Stimulated activated CD4-positive, alpha-beta T cell treated with anti-CD3 and anti-CD28 coated beads, Interleukin-15, amount 100 ng/mL, for 24 hours (primary cell): ENCODE results near the gene NQO2.

Experiments
- DNase-seq: peaks from one replicate; pipeline ENCODE4 v3.0.0-alpha.2; 2020

Gene NQO2, protein sequence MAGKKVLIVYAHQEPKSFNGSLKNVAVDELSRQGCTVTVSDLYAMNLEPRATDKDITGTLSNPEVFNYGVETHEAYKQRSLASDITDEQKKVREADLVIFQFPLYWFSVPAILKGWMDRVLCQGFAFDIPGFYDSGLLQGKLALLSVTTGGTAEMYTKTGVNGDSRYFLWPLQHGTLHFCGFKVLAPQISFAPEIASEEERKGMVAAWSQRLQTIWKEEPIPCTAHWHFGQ

DNA sequence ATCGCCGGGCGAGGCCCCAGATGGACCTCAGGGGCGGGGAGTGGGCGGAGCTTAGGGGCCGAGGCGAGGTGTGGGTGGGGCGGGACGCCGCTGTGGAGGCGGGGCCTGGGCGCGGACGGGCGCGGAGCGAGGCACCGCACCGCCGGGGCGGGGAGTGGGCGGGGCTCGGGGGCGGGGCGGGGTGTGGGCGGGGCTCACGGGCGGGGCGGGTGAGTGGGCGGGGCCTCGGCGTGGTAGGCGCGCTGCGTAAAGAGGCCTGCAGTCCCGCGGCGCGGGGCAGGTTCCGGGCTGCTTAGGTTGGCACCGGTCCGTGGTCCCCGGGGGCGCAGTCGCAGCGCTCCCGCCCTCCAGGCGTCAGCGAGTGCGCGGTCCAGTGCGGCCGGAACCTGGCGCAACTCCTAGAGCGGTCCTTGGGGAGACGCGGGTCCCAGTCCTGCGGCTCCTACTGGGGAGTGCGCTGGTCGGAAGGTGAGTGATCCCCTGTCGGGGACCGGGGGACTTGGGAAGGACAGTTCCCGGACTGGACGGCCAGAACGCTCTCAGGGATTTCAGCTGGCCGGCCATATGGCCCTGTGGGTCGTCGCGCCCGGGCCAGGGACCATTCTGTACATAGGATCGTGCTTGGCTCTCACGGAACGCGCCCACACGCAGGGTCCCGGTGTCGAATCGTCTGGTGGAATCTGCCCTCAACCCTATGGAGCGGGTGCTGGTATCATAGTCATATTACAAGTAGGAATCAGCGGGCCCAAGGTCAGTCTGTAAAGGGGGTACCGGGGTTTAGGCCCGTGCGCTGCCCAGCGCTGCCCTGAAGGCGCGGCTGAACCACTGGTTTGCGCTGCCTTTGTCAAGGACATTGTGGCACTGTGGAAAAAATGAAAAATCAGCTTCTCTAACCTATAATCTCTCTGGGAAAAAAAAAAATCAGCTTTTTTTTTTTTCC is at the start of gene NQO2:
NQO2 (plus strand) TSS at position 277 of the 940 bp plus-strand sequence. CDS start 6,659 bp downstream, outside the sequence.
- peak; percentile 95 for DNase-seq

DNA sequence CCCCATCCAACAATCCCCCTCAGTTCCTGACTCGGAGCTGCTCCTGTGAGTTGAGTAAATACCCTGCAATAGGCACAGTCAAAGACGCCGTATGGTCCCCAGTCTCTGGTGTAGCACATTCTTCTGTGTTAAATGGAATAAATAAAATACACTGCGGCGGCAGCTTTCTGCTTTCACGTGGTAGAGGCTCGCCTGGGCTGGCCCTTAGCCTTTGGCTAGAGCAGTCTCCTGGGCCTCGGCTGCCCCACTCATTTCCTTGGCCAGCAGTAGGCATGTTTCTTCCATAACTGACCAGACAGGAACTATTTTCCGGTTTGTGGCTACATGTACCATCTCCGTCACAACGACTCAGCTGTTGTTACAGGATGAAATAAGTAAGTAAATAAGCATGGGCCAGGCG is 49.0 kb upstream of the NQO2 start:
- no peak for DNase-seq

DNA sequence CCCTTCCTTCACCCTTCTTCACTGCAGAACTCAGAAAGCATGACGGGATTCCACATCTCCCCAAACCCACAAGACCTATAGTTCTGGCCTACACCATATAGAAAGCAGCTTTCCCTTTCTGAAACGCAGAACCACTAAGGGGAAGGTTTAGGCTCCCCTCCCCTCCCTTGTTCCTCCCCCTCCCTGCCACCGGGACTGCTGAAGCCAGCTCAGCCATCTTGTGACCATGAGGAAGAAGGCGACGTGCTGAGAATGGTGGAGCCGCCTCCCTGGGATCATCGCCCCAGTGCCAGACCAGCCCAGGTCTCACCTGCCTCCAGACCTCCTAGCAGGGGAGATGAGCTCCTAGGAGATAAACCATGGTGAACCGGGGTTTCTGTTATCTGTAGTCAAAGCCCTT is 48.0 kb upstream of the NQO2 start:
- DNase-seq: no peak

DNA sequence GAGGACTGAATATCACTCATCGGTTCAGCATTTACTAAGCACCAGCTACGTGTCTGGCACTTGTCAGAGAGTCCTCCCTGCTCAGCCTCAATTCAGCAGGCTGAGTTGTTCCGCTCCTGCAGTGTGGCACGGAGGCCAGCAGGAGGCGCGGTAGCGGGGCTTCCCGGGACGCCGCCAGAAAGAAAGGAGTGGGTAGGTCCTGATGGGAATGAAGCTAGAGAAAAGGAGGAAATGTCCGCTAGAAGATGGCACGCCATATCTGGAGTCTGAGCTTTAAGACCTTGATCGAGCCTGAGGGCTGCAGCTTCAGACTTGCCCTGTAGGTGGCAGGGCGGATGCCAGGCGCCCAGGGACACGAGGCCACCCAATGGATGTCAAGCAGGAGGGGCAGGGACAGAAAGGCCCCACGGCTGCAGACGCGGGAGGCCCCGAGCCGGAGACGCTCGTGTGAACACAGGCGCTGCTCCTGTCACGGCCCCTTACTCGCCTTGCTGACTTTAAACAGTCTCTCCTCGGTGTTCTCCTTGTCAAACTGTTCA is 47.1 kb upstream of the NQO2 start:
- DNase-seq: peak; percentile 75

DNA sequence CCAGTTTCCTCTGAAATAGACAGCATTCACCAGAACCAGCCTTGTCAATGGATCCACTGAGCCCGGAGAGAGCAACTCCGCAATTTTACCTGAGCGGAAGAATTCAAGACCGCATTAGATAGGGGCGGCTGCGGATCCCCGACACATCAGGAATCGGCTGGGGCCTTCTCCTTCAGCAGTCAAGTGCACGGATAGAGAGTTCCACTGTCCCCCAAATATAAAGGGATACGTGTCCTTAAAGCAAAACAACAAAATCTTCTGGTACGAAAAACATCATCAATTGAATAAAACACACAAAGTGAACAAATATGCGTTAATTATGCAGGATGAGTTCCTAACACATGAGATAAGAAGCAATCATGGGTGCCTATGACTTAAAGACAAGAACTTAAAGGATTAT is 46.6 kb upstream of the NQO2 start:
- no peak for DNase-seq

DNA sequence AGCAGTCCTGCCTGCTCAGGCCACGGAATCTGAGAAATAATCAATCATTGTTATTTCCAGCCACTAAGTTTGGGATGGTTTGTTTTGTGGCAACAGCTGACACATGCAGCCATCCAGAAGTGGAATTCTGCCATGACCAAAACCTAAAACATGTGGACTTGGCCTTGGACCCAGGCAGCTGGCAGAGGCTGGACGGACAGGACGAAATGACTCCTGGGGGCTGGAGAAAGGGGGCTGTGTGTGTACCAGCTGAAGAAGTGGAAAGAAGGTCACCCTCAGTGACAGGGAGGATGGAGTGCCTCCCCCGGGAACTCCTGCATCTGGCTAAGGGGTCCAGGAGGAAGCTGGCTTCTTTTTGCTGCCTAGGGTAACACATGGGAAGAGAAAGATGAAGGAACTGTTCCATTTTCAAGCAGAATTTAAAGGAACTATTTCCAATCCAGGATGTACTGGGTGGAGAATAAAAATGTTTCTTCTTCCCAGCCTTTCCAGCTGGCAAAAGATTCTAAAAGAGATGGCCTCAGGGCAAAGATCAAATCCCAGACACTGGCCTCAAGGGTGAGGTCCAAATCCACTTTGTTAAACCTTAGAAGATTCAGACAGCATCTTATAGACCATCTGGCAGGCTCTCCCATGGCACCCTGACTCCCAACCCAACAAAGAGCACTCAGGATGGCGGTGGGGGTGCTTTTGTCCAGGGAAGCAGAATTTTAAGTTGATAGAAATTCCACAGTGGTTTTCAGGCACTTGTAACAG is 42.6 kb upstream of the NQO2 start:
- no peak for DNase-seq

DNA sequence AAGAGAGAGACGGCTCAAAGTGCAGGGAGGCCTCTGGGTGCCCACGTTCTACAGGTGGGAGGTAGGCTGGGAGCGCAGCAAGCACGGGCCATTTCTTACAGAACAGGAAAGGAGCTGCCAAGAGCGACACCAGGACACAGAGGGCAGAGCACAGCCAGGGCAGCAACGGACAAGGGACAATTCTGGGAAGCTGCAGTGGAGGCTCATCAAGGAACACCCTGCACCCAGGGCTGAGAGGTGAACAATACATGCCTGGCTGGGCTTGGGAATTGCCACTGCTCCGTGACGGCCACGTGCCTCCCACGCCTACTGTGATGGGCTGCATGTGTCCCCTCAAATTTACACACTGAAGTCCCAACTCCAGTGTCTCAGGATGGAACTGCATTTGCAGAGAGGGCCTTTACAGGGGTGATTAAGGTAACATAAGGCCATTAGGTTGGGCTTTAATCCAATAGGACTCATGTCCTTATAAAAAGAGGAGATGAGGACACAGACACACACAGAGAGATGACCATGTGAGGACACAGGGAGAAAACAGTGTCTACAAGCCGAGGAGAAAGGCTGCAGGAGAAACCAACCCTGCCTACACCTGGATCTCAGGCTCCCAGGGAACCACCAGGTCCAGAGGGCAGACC is 41.9 kb upstream of the NQO2 start:
- DNase-seq: no peak

DNA sequence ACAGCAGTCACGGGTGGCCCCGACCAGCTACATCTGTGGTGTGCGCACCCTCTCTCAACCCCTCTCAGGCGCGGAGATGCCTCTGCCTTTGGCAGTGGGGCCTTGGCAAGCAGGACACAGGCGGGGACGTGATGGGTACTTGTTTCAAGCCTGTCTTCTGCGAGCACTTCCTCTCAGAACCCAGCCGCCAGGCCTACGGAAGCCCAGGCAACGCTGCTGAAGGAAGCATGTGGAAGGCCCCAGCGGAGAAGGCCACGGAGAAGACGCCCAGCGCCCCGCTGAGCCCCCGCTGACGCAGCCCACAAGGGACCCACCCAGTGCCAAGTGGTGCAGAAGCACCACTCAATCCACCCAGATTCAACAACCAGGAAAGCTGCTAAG is 41.4 kb upstream of the NQO2 start:
- DNase-seq: no peak

DNA sequence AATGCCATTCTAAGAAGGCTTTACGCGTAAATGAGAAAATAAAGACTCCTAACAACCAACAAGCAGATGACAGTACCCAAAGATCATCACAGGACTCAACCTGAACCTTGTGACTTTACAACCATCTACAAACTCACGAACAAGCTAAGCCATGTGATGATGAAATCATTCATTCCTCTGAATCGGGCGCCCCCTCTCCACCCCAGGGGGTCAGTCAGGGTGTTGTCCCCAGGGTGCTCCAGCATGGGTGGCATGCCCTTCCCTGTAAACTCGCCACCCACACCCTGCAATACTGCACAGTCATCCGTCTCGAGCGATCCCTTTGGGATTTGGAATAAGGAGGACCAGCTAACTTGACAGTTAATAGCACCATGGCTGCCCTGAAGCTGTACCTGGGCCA is 40.9 kb upstream of the NQO2 start:
- DNase-seq: no peak

DNA sequence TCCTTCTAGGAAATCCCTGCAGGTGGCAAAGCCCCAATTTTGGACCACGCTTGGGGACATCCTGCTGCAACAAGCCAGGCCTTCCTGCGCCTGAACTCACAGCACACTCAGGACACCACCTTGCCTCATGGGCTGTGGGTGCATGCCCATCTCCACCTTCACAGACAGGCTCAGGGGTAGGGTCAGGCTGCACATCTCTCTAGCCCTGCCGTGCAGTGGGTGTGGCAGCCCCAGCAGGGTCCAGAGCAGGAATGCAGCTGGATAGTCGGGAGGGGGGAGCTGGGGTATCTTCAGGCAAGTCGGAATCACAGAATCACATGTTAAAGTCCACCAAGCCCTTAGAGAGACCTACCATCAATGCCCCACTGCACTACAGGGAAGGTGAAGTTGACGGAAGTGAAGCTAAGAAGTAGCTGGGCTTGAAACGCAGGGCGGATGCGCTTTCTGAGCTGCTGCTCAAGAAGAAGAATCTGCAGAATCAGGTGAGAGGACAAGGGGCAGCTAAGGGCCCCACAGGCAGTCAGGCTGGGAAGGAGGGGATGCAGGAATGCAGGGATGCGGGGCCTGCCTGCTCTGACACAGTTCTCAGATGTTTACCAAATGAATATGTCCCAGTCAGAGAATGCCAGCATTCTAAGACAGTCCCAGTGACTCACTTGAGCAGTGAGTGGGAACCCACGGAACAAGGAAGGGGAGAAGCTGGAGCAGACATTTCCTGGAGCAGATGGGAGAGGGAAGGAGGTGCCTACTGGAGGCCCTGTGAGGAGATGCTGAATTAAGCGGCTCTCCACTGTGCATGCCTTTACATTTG is 39.6 kb upstream of the NQO2 start:
- no peak for DNase-seq

DNA sequence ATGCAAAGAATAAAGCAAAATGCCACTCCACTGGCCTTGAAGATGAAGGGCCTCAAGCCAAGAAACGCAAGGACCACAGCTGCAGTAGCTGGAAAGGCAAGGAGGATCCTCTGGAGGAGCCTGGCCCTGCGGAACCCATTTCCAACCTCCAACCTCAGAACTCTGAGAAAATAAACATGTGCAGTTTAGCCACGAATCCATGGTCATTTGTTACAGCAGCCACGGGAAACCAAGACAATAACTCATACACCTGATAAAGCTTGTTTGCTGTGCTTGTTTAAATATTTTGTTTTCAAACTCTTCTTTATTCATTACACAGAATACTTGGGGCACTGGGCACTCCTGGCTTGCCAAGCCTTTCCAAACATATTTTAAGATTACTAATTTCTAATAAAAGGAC is 38.8 kb upstream of the NQO2 start:
- DNase-seq: no peak

DNA sequence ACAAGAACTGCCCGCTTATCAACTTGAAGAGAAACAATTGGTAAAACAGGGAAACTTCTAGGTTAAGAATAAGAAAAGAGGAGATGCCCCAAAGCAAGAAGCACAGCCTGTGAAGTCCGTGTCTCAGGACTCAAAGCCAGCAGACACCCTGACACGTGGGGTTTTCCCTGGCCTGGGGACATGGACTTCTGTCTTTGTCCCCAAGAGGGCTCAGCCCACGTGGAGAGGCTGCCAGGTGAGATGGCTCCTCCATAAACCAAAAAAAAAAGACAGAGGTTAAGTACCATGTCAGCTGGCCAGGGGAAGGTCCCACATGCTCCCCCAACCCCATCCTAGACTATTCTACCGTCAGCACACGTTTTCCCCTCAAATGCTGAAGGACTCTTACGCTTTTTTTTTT is 38.2 kb upstream of the NQO2 start:
- DNase-seq: no peak

DNA sequence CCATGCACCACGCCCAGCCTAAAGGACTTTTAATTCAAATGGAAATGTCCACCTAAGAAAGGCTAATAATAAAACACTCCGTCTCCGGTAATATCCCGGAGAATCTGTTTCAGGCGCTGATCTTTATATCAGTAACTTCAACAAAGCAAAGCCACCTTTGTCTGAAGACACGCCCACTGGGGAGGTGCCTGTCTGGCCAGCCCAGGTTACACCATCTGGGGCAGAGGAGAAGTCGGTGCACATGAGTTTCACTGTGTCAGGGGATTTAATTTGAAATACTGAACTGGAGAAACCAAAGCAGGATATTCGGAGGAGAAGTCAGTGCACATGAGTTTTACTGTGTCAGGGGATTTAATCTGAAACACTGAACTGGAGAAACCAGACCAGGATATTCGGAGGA is 37.7 kb upstream of the NQO2 start:
- no peak for DNase-seq

DNA sequence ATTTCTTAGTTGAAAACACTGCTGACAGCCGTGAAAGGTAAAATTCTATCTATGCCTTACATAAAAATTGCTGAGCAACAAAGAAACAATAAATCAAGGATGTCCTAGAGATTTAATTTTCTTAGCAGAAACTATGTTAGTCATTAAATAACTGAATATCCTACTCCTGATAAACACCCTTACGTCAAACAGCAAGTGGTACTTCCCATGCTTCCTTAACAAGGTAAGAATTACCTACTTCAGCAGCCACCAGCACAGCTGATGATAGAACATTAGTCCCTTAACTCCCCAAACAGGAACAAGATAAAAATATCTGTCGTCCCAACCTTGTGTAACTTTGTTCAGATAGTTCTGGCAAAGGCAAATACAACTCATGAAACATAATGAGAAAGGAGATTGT is 37.1 kb upstream of the NQO2 start:
- DNase-seq: no peak

DNA sequence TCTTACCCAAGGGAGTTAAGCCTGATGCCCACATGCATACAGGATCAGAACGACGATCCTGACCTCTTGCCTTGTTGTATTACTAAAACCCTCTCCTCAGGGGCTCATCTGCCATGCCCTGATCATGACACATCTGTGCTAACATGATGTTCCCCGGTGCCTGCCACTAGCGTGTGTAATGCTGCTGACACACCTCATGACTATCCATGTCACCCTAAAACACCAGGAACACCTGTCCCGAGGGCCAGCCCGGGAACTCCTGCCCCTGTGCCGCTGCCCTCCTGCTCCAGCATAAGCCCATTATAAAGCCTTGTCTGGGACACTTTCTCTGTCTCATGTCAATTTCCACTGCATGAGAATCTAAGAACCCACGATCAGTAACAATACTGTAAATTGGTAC is 35.9 kb upstream of the NQO2 start:
- no peak for DNase-seq

DNA sequence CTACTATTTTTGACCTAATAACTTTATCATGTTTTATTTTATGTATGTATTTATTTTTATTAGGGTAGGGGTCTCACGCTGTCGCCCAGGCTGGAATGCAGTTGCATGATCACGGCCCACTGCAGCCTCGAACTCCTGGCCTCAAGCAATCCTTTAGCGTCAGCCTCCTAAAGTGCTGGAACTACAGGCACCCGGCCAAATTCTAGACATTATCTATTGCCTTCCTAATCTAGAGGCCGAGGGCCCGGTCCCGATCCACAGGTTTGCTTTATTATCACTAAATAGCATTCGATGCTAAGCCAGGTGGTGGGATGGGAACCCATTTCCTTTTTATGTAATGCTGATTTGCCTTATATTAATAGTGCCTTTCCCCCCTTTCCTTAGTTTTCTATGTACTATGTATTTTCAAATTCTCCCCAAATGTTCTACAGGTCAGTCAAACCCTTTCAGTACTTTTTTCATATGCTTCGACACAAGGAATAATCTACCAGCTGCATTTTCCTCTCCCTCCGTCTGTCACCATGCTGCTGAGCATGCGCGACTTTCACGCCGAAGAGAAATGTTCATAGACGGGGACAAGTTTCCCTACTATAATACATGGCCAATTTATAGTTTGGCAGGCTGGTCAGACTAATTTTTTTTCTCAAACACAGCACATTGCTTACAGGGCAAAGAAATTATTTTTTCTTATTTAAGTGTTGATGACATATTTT is 34.7 kb upstream of the NQO2 start:
- DNase-seq: no peak

DNA sequence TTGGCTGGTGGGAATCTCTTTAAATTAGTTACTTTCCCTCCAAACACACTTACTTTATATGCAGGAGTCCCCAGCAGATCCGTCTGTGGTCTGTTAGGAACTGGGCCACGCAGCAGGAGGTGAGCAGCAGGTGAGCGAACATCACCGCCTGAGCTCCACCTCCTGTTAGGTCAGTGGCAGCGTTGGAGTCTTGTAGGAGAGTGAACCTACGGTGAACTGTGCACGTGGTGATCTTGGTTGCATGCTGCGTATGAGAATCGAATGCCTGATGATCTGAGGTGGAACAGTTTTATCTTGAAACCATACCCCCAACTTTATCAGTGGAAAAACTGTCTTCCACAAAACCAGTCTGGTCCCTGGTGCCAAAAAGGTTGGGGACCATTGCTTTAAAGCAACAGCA is 33.3 kb upstream of the NQO2 start:
- no peak for DNase-seq

DNA sequence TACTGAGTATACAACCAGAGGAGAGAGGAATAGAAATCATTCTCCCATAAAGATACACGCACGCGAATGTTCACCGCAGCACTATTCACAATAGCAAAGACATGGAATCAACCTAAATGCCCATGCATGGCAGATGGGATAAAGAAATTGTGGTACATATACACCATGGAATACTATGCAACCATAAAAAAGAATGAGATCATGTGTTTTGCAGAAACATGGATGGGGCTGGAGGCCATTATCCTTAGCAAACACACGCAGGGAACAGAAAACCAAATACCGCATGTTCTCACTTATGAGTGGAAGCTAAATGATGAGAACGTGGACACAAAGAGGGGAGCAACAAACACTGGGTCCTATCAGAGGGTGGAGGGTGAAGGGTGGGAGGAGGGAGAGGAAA is 31.8 kb upstream of the NQO2 start:
- DNase-seq: no peak

DNA sequence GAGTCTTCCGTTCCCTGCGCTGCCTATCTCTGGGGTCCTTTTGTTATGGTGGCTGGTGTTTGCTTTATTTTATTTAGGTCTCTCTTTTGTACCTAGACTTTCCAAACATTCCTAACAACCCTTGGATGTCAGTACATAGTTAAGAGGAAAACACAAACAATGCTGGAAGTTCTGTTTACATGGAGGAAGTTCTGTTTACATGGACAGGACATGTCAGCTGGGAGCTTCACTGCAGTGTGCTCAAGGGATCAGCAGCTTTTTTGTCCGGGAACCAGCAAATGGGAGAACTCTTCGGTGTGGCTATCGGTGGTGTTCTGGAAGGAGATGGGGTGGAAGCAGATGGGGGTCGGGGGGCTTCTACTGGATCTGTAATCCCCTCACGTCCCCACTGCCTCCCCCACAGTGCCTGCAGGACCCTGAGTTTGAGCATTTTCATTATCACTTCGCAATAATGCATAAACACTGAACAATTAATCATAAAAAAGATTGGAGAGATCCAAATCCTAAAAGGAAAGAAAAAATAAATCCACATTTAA is 31.0 kb upstream of the NQO2 start:
- DNase-seq: no peak

DNA sequence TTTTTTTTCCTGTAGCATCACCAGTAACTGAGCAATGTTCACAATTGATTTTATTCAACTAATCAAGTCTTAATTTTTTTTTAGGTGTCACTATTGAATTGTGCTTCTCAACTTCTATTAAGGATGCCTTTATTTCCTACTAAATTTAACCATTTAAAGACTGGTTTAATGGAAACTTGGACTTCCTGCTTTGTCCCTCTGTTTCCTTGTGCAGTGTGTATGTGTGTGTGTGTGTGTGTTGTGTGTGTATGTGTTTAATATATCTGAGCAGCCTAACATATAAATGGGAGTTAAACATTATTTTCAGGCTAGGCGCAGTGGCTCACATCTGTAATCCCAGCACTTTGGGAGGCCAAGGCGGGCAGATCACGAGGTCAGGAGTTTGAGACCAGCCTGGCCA is 30.1 kb upstream of the NQO2 start:
- no peak for DNase-seq

DNA sequence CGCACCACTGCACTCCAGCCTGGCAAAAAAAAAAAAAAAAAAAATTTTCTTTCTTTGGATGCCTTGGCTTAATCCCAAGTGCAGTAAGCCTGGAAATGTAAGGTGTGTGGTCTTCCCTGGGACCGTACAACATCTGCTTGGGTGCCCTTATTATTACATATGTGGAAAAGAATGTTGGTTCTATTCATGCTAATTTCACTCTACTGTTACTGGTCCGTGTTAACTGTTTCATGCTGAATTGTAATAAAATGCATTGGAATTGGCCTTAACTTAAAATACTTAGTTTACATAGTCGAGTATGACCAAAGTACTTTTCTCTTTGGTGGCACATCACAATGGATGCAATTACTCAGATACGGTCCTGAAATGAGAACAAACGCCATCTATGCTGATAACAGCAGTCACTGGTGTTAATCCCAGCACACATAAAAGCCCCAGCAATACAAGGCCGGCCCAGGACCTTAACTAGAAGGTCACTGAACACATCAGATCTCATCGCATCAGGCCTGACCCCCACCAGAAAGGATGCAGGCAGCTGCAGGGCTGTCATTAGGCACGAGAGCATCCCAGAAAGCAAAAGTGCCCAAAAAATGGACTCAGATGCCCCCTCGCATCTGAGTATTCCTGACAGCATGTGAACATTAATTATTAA is 29.5 kb upstream of the NQO2 start:
- no peak for DNase-seq
